PFSK-1 (cell line): Measurements from ENCODE around the gene MYO9A.

Experiments used
- FOXP2 ChIP-seq: optimal IDR thresholded peaks from 2 replicates; pipeline ENCODE3; 2011; ENCODE audit warnings: borderline replicate concordance, control low read depth, inconsistent platforms; ENCODE audit not compliant: insufficient read depth; ENCODE audit errors: extremely low read length, extremely low read depth
- POLR2AphosphoS5 ChIP-seq: IDR thresholded peaks from 2 replicates; pipeline ENCODE4 v1.6.1; 2012; ENCODE audit warnings: low read depth, mild to moderate bottlenecking, control low read depth, low read length, moderate library complexity
- SIN3A ChIP-seq: IDR thresholded peaks from 2 replicates; pipeline ENCODE4 v1.6.1; 2012; ENCODE audit warnings: mild to moderate bottlenecking, low read length, moderate library complexity, borderline replicate concordance; ENCODE audit not compliant: insufficient read depth
- TAF1 ChIP-seq: IDR thresholded peaks from 2 replicates; pipeline ENCODE4 v1.6.1; 2012; ENCODE audit warnings: low read length, control low read depth, borderline replicate concordance; ENCODE audit not compliant: insufficient read depth
- TF ChIP-seq, protein P1 (sequence below), 2 experiments: IDR thresholded peaks; 2 replicates each; pipeline versions ENCODE4 v1.6.1 to v1.8.0; 2011 to 2012; ENCODE audit warnings: low read depth in 2 of 2, low read length in 2 of 2, control low read depth in 1 of 2, inconsistent platforms in 1 of 2, mild to moderate bottlenecking in 1 of 2, moderate library complexity in 1 of 2; ENCODE audit not compliant: insufficient read depth in 1 of 2

DNA sequence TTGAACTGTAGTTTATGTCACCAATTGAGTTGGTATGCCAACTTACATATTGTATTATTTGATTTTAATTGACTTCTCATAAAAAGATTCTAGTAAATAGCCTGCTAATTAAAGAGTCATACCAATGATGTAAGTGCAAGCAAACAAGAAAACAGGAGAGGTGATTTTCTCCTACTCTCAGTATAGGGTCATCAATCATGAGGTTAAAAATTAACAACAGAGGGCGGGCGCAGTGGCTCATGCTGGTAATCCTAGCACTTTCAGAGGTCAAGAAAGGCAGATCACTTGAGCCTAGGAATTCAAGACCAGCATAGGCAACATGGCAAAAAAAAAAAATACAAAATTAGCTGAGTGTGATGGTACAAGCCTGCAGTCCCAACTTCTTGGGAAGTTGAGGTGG lies 108.7 kb downstream of the MYO9A start:
- TF ChIP-seq, protein P1, sequence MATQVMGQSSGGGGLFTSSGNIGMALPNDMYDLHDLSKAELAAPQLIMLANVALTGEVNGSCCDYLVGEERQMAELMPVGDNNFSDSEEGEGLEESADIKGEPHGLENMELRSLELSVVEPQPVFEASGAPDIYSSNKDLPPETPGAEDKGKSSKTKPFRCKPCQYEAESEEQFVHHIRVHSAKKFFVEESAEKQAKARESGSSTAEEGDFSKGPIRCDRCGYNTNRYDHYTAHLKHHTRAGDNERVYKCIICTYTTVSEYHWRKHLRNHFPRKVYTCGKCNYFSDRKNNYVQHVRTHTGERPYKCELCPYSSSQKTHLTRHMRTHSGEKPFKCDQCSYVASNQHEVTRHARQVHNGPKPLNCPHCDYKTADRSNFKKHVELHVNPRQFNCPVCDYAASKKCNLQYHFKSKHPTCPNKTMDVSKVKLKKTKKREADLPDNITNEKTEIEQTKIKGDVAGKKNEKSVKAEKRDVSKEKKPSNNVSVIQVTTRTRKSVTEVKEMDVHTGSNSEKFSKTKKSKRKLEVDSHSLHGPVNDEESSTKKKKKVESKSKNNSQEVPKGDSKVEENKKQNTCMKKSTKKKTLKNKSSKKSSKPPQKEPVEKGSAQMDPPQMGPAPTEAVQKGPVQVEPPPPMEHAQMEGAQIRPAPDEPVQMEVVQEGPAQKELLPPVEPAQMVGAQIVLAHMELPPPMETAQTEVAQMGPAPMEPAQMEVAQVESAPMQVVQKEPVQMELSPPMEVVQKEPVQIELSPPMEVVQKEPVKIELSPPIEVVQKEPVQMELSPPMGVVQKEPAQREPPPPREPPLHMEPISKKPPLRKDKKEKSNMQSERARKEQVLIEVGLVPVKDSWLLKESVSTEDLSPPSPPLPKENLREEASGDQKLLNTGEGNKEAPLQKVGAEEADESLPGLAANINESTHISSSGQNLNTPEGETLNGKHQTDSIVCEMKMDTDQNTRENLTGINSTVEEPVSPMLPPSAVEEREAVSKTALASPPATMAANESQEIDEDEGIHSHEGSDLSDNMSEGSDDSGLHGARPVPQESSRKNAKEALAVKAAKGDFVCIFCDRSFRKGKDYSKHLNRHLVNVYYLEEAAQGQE (IDR thresholded peaks at IDR 0.05; ENCODE audit: insufficient read depth in 1 of 2, low read depth in 2 of 2, low read length in 2 of 2), result no peak
- no peak for TF ChIP-seq FOXP2
- TF ChIP-seq POLR2AphosphoS5, result no peak
- no peak for TF ChIP-seq SIN3A
- TF ChIP-seq TAF1, result no peak
